RWPE1 (cell line): ENCODE data around the gene FRMD4A.

Experiments
- CTCF ChIA-PET: fragments of 350-600 bp; sonication (Branson Sonifier 250); formaldehyde crosslinking; extraction: SDS; loops from one replicate; lab custom pipeline; 2021; lab: Yijun Ruan, JAX
- POLR2A ChIA-PET: fragments of 400-600 bp; formaldehyde crosslinking; extraction: SDS; loops from one replicate; lab custom pipeline; 2020; ENCODE audit warnings: antibody characterized with exemption; ENCODE audit not compliant: low non-redundant PET; lab: Yijun Ruan, JAX
- DNase-seq: peaks from one replicate; pipeline ENCODE4 v3.0.0; 2012; ENCODE audit warnings: low spot score
- H3K27ac ChIP-seq: fragments of 450-650 bp; 2 replicates; pipeline ENCODE4 v1.5.1; 2017
- TF ChIP-seq, protein P1 (sequence below): fragments of 450-650 bp; conservative IDR thresholded peaks from 2 replicates; pipeline ENCODE4 v1.5.1; 2017; ENCODE audit warnings: low read depth, mild to moderate bottlenecking

The FRMD4A gene

DNA sequence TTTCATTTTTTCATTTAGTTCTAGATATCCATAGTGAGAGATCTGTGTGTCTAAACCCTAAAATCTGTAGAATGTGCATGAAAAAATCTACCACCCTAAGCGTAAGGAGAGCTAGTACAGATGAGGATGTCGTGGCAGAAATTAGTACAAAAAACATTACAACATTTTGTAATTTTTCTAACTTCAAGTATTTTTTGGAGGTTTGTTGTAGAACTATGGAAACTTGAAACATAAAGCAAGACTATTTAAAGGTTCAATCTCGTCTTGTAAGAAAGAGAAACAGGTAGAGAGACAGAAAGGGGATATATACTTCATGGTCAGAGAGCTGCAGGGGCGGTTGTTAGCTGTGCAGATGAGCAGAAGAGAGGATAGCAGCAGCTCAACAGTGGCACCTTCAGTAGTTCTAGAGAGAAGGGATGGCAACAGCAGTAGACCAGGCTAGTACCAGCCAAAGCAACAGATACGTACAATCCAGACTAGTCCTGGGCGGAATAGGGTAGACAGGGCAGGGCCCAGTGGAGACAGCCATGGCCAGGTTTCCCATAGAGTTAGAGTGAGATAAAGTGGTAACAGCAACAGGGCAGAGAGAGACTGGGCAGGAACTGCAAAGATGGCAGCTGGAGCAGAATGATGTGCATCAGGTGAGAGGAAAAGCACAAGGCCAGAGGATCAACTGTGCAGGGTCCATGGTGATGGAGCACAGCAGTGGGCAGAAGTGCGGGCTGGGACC lies 145.2 kb downstream of the FRMD4A start:
- ChIA-PET CTCF (interaction anchor here (0.6 to 1.9 kb wide), 3 partner anchors 12 to 485 kb away, joined by 3 to 17 read pairs (median 4); no protein-coding TSS in a partner anchor), POLR2A (no interaction called here)
- TF ChIP-seq, protein P1, sequence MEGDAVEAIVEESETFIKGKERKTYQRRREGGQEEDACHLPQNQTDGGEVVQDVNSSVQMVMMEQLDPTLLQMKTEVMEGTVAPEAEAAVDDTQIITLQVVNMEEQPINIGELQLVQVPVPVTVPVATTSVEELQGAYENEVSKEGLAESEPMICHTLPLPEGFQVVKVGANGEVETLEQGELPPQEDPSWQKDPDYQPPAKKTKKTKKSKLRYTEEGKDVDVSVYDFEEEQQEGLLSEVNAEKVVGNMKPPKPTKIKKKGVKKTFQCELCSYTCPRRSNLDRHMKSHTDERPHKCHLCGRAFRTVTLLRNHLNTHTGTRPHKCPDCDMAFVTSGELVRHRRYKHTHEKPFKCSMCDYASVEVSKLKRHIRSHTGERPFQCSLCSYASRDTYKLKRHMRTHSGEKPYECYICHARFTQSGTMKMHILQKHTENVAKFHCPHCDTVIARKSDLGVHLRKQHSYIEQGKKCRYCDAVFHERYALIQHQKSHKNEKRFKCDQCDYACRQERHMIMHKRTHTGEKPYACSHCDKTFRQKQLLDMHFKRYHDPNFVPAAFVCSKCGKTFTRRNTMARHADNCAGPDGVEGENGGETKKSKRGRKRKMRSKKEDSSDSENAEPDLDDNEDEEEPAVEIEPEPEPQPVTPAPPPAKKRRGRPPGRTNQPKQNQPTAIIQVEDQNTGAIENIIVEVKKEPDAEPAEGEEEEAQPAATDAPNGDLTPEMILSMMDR = no peak
- H3K27ac ChIP-seq = peak overlapping the region; percentile 40; the same call in 1 of the 2 replicates
- peak; percentile 86 for DNase-seq

DNA sequence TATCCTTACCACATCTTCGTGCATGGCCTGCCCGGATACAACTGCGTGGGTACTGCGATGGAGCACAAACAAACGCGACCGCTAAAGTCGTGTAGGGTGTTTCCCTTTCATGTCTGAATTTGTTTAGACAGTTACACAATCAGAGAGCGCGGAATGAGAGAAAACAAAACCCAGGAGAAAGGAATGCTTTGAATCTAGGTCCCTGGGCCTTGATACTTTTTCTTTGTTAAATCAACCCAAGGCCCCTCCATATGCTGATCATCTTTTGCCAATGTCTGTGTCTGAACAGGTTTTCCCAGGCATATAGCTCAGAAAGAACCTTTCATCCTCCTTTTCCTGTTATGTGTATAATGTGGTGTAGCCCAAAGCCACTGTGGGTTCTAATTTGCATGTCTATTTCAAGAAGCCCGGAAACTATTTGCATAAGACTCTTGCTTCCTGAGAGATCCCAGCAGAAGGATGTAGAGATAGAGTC lies 145.8 kb downstream of the FRMD4A start:
- POLR2A ChIA-PET = no interaction called here
- CTCF ChIA-PET = interaction anchor here (0.7 to 1.9 kb wide), 2 partner anchors 12 to 739 kb away, joined by 3 to 17 read pairs; no protein-coding TSS in a partner anchor
- DNase-seq = peak; percentile 51
- TF ChIP-seq, protein P1 = no peak
- no peak overlapping the region for H3K27ac ChIP-seq

DNA sequence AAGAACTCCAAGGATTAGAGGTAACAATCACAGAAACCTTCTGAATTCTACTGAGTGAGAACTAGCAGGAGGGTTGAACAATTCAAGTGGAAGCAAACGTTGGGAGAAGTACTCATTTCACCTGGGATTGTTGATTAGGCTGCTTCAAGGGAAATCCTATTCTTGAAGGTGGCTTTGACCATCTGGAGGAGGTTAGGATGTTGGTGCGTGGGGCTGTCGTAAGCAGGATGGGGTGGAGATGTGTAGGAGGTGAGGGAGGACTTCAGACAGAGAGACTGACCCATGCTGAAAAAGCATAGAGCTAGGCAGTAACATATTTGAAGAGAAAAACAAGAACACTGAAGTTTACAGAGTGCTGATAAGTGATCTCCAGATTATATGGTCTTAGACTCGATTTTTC lies 147.9 kb downstream of the FRMD4A start:
- TF ChIP-seq, protein P1 = no peak
- CTCF ChIA-PET = no interaction called here
- DNase-seq = no peak
- POLR2A ChIA-PET = no interaction called here
- H3K27ac ChIP-seq = no peak overlapping the region

DNA sequence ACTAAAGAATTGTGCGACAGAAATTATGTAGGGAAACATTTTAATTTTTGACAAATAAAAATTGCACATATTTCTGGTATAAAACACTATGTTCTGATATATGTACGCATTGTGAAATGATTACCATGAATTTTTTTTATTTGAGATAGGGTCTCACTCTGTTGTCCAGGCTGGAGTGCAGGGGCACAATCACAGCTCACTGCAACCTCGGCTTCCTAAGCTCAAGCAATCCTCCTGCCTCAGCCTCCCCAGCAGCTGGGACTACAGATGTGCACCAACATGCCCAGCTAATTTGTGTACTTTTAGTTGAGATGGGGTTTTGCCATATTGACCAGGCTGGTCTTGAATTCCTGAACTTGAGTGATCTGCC lies 149.2 kb downstream of the FRMD4A start:
- TF ChIP-seq, protein P1 = no peak
- ChIA-PET POLR2A (no interaction called here), CTCF (interaction anchor here (0.6 kb wide), 1 partner anchor 1381 kb away, joined by 3 read pairs; no protein-coding TSS in a partner anchor)
- DNase-seq = no peak
- no peak overlapping the region for H3K27ac ChIP-seq

DNA sequence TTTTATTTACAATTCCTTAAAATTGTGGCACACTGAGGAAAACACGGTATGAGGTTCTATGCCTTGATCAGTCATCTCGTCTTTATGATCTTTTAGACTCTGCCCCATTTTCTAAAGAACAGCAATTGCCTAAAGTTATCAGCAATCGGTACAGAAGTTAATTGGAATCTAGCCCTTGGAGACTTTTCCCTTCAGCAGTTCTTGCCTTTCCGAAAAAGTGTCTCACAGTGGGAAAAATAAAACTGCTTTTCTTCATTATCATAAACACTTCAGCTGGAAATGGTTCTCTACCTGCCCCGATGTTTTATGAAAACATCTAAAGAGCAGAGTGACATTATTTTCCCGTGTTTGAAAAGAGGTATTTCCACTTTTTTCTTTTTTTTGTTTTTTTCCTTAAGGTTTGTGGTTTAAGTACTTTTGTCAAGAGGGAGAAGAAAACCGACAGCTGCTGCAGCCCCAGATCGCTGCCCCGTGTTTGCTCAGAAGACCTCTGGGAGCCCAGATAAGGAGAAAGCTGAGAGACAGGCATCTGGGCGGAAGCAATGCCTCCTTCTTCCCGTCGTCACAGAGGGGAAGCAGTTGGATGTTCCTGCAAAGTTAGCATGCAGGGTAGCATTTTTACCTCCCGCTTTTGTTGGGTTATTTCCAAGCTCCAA lies 149.7 kb downstream of the FRMD4A start:
- DNase-seq = no peak
- POLR2A ChIA-PET = no interaction called here
- H3K27ac ChIP-seq = no peak overlapping the region
- CTCF ChIA-PET = interaction anchor here (0.6 kb wide), 1 partner anchor 1381 kb away, joined by 3 read pairs; no protein-coding TSS in a partner anchor
- TF ChIP-seq, protein P1 = no peak

DNA sequence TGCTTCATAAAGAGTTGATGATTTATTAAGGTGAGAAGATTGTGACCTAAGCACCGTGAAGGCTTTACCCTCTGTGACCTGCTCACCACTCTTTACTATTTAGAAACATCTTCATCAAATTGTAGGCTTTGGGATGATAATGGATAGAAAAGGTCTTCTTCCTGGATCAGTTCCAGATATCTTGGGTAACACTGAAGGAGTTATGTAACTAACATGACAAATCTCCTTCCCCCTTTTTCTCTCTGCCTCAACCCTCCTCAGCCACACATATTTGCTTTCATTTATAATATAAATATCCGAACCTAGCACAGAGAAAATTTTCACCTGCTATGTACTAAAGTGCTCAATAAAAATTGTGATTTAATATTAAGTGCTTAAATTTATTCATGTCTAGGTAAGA lies 151.5 kb downstream of the FRMD4A start:
- no peak overlapping the region for H3K27ac ChIP-seq
- ChIA-PET CTCF (no interaction called here), POLR2A (no interaction called here)
- TF ChIP-seq, protein P1 = no peak
- no peak for DNase-seq
